Measurements from ENCODE around the gene ADAM8. TPM values are rescaled to one million over a fixed set of nuclear protein-coding genes. Genes with fewer than 3 reads are reported as not detected.

Gene ADAM8
- total RNA-seq, 2 donors from 2014 or later, result 2.3 to 2.8 TPM

Small RNAs within 50 kb of the gene (microRNA-seq; reads per million reads assigned to microRNA genes)
- 1.1 to 4.1 reads per million in 2 donors for gene MIR202

Other genes with a start within 250 kb of the ADAM8 start
- not detected for gene ADGRA1, start 188.9 kb downstream of the ADAM8 start, total RNA-seq
- gene KNDC1, start 116.6 kb downstream of the ADAM8 start, total RNA-seq, result under 1 TPM; 0.06 to 0.20 TPM
- gene UTF1, start 46.7 kb downstream of the ADAM8 start, total RNA-seq, result not detected
- gene VENTX, start 39.0 kb downstream of the ADAM8 start, total RNA-seq, result under 1 TPM in 1 of 2 donors, not detected in 1; 0.14 TPM
- gene TUBGCP2, start 32.0 kb upstream of the ADAM8 start, total RNA-seq, result 10 to 100 TPM; 53.8 to 53.9 TPM
- gene ZNF511, start 32.0 kb upstream of the ADAM8 start, total RNA-seq, result 10 to 100 TPM; 41.0 to 42.1 TPM
- 1 to 10 TPM in 1 of 2 donors, under 1 TPM in 1; 0.43 to 1.6 TPM for gene CALY, start 60.0 kb upstream of the ADAM8 start, total RNA-seq
- 100 to 1,000 TPM in 1 of 2 donors, 10 to 100 TPM in 1; 48.3 to 244 TPM for gene PRAP1, start 70.5 kb upstream of the ADAM8 start, total RNA-seq
- gene FUOM, start 81.2 kb upstream of the ADAM8 start, total RNA-seq, result 10 to 100 TPM; 25.5 to 28.7 TPM
- 100 to 1,000 TPM; 173 to 205 TPM for gene ECHS1, start 96.5 kb upstream of the ADAM8 start, total RNA-seq
- gene PAOX, start 102.4 kb upstream of the ADAM8 start, total RNA-seq, result 10 to 100 TPM in 1 of 2 donors, 1 to 10 TPM in 1; 9.3 to 10.5 TPM
- gene MTG1, start 117.3 kb upstream of the ADAM8 start, total RNA-seq, result 10 to 100 TPM; 38.0 to 49.5 TPM
- not detected for gene SPRN, start 147.8 kb upstream of the ADAM8 start, total RNA-seq
- gene SCART1, start 177.1 kb upstream of the ADAM8 start, total RNA-seq, result 1 to 10 TPM; 2.1 to 3.9 TPM

All from left colon (tissue), 2 donors.